ENCODE results near the gene SH2B3.
"Not testable (repeated sequence)": the region's sequence is repeated elsewhere in the genome, so short reads cannot be mapped to it uniquely, and the experiment has no call there.

Gene SH2B3

DNA sequence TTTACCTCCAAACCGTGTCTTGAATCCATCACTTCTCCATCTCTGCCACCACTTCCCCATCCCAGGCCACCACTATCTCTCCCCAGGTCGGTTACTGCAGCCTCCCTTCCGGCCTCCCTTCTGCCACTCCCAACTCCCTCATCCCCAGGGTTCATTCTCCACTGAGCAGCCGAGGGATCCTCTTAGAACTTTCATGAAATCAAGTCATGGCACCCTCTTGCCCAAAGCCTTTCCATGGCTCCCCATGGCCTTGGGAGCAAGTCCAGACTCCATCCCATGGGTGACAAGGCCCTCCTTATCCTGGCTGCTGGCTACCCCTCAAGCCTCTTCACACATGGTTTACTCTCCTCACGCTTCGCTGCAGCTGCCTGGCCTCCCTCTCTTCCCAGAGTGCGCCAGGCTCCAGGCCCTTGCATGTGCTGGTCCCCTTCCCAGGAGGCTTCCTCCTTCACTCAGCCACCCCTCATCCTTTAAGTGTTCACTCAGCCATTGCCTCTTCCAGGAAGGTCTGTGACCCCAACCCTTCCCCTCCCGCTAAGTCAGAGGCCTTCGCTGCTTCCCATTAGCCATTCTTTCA is 17.9 kb upstream of the SH2B3 start:
- no peak for DNase-seq

- no peak for DNase-seq
Measured at GRCh38 chr12:111389635-111390034, 16.1 kb upstream of the SH2B3 start.

DNA sequence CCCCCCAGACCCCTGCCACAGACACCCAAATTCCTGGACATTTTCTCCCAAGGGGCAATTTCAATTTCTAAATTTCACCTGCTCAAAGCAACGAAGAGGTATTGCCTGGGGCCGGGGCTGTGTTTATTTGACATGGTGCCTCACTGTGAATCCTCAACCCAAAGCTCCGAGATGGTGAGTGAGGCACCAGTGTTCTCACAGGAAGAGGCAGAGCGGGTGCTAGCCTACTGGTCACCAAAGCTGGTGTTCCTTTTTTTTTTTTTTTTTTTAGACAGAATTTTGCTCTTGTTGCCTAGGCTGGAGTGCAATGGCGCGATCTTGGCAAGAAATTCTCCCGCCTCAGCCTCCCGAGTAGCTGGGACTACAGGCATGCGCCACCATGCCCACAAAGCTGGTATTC is 14.8 kb upstream of the SH2B3 start:
- no peak for DNase-seq

GRCh38 chr12:111393700-111394300 is 11.9 kb upstream of the SH2B3 start:
- DNase-seq: peak in 1 of 2 donors; percentile 39

DNA sequence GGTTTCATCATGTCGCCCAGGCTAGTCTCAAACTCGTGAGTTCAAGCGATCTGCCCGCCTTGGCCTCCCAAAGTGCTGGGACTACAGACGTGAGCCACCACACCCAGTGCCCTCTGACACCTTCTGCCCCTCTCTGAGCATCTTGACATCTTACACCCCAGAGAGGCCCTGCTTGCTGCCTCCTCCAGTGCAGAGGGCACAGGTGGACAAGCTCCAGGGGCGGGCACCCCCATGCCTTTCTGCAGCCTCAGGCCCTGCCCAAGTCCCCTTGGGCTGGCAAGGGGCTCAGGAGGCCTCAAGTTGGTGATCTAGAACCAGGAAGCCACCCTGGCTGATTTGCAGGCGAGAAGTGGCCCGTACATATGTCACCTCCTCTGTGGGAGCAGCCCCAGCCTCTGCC is 11.2 kb upstream of the SH2B3 start:
- DNase-seq: no peak

DNA sequence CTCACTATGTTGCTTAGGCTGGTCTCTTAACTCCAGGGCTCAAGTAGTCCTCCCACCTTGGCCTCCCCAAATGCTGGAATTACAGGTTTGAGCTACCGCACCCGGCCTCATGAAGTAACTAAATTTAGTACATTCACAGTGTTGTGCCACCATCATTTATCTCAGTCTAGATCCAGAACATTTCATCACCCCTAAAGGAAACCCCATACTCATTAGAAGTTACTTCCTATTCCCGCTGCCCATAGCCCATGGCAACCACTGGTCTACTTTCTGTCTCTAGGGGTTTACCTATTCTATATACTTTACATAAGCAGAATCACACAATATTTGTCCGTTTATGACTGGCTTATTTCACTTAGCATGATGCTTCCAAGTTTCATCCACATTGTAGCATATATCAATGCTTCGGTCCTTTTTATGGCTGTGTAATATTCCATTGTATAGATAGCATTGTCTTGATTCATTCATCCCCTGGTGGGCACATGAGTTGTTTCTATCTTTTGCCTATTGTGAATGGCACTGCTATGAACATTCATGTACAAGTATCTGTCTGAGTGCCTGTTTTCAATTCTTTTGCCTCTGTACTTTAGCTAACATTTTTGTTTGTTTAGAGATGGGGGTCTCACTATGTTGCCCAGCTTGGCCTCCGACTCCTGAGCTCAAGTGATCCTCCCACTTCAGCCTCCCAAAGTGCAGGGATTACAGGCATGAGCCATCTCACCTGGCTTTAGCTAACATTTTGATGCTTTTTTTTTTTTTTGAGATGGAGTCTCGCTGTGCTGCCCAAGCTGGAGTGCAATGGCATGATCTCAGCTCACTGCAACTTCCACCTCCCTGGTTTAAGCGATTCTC is 10.2 kb upstream of the SH2B3 start:
- DNase-seq: no peak

- not testable (repeated sequence) for DNase-seq
Measured at GRCh38 chr12:111396271-111396670, 9.5 kb upstream of the SH2B3 start.

DNA sequence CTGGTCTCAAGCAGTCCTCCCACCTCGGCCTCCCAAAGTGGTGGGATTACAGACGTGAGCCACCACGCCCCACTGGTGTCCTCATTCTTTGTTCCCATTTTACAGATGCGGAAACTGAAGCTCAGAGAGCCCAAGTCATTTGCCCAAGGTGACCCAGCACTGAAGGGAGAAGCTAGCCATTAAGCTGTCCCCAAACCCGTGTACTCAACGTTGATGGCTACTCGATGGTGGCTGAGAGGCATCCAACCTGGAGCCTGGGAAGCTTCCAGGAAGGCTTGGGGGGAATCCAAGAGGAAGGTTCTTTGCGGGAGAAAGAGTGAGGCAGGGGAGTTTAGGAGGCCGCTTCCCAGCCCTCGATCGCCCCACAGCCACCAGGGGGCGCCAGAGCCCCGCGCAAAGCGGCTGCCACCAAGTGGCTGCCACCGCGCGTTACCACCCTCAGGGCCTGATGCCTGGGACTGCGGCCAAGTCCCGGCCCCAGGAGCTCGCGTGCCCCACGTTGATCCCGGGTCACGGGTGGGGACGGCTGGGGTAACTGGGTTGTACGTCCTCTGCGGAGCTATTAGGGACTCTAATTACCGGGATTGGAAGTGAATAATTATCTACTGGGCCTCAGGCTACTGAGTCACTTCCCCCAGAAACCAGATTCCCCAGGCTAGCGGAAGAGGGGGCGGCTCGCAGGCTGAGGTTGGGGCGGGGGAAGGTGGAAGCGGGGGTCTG is 8.8 kb upstream of the SH2B3 start:
- DNase-seq: peak; percentile 84

DNA sequence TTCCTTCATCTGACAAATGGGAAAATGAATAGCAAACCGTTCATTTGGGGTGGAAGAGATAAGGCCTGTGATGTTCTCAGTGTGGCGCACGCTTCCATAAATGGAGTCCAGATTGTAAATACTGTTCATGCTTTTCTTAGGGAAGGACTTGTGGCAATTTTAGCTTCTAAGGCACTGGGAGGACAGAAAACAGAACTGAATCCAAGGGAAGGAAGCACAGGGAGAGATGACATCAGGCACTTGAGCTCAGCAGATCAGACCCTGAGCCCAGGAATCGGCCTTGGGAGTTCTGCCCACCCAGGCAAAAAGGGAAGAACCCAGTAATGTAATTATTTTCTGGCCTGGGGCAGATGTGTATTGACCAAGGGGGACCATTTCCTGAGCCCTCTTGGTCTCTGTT is 7.2 kb upstream of the SH2B3 start:
- no peak for DNase-seq

DNA sequence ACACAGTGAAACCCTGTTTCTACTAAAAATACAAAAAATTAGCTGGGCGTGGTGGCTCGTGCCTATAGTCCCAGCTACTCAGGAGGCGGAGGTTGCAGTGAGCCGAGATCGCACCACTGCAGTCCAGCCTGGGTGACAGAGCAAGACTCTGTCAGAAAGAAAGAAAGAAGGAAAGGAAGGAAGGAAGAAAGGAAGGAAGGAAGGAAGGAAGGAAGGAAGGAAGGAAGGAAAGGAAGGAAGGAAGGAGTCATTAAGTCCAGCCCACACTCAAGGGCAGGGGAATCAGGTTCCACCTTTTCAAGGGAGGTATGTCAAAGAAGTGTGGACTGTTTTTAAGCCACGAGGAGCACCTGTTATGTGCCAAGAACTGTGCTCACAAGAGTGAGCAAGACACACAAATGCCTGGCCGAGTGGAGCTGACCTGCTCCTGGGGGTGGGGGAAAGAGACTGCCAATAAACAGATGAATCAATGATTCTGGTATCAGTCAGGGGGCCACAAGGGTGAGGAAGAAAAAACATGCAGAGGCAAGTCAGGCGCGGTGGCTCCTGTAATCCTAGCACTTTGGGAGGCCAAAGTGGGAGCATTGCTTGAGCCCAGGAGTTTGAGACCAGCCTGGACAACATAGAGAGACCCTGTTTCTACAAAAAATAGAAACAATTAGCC is 5.8 kb upstream of the SH2B3 start:
- not testable (repeated sequence) for DNase-seq

DNA sequence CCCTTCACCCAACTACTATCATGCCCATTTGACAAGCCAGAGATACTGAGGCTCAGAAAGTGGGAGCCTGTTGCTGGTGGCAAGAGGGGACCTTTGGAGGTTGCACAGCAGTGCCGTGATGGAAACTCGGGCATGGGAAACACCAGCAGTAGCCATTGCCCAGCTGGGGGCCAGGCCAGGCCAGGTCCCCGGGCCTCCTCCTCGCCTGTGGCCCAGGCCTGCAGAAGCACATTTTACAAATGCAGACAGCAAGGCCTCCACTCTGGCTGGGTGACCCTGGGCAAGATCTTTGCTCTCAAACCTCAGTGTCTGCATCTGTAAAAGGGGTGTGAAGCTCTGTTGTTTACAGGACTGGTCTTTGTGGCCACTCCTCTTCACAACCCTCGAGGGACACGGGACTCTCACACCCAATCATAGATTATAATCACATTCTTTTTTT is 4.5 kb upstream of the SH2B3 start:
- DNase-seq: no peak

- DNase-seq: not testable (repeated sequence)
Measured at GRCh38 chr12:111402490-111402824, 3.3 kb upstream of the SH2B3 start.

- DNase-seq: no peak
Measured at GRCh38 chr12:111404362-111405148, 1.2 kb upstream of the SH2B3 start.

DNA sequence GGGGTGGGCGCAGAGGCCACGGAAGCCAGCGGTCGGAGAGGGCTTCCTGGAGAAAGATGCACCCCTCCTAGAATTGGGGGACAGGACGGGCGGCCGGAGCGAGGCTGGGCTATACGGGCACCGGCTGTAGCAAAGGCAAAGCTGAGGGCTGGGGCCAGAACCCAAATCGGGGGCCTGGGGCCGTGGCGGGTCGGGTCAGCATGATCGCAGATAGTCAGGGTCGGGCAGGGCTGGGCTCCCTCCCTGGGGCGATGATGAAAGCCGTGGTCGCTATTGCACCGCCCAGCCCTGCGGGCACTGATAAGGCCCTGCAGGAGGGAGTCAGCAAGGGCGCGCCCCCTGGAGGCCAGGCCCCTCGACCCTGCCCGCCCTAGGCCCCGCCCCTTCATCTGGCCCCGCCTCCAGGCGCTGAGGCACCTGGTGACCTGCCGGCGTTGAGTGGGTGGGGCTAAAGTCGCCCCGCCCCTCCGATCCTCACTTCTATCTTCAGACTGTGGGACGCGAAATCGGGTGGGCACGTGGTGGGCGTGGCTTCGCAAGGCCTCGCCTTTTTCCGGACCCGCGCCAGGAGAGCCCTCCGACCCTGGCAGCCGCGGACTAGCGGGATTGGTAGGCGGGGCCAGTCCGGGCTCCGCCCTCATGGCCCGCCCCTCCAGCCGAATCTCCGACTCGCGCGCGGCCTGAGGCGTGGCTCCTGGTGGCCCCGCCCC is 419 bp upstream of the SH2B3 start:
- peak; percentile 84 to 95 for DNase-seq

DNA sequence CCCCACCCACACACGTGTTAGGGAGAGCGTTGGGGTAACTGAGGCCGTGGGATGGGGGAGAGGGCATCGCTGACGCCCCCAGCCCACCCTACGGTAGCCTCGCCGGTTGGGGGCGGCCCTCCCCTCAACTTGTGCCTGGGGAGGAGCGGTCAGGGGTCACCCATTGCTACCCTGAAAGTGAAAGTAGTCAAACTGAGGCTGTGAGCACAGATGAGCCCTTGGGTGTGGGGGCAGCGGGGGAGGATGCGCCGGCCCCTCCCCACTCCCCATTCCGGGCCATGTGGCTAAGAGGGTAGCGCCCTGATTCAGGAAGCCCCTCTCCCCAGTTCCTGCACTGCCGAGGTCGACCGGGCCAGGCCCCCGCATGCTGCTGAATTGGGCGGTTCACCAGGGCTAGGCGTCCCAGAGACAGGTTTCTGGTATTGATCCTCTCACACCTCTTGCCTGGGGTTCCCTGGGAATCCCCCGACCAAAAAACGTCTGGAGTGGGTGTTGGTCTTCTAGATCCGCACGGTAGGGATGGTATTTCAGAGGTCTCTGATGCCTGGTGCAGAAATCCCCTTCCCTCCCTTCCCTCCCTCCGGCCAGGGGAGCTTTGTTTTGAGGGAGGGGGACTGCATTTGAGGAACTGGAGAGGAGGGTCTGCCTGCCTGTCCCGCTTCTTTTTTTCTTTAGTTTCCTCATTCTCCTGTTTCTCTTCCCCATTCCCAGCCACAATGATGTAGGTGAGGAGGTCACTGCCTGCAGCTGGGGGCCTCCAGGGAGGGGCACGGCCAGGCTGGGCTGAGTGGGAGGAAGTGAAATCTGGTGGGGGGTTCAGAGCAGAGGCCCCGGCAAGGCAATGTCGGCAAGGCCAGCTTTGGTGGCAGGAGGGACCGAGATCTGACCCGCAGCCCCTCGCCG is 1.0 kb downstream of the SH2B3 start:
- peak in 1 of 2 donors; percentile 45 for DNase-seq

- DNase-seq: no peak
Measured at GRCh38 chr12:111407377-111408115, 1.8 kb downstream of the SH2B3 start.

GRCh38 chr12:111408116-111408440 is 2.4 kb downstream of the SH2B3 start:
- no peak for DNase-seq

DNA sequence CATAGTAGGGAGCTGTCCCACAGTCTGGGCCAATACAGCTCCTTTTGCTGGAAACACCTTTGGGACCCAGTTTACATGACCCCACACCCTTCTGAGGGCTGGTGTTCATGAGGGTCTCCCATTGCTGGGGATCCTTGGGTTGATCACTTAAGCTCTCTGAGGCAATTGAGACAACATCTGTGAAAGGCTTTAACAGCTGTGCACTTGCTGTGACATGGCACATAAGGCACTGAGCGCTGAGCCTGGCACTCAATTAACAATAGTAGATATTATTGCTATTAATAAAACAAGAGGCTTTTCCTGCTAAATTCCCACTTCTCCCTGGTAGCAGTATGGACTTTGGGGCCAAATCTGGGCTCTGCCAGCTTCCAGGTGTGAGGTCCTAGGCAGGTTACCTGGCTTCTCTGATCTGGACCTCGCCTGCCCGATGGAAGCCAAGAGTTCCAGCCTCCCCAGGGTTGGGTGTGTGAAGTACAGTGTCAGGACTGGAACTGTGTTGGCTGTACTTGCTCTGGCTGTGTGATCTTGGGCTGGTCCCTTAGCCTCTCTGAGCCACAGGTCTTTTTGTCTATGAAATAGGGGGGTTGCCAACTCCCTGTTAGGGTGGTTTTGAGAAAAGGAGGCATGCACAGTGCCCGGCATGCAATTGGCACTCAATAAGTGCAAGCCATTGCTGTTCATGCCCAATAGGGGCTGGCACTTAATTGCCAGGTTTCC is 3.1 kb downstream of the SH2B3 start:
- no peak for DNase-seq

- DNase-seq: no peak
Measured at GRCh38 chr12:111409403-111409779, 3.7 kb downstream of the SH2B3 start.

Measured in bone marrow (tissue), 2 donors.